GM21423 (cell line): ENCODE data around the gene TRIM74.
"Not testable (repeated sequence)": the region's sequence is repeated elsewhere in the genome, so short reads cannot be mapped to it uniquely, and the experiment has no call there.

Experiments
- ATAC-seq: cut with Tn5 transposase; IDR thresholded peaks from one replicate; pipeline ENCODE4 v1.9.1; 2021; ENCODE audit warnings: mild to moderate bottlenecking, moderate library complexity; ENCODE audit not compliant: unreplicated experiment

TRIM74 gene

DNA sequence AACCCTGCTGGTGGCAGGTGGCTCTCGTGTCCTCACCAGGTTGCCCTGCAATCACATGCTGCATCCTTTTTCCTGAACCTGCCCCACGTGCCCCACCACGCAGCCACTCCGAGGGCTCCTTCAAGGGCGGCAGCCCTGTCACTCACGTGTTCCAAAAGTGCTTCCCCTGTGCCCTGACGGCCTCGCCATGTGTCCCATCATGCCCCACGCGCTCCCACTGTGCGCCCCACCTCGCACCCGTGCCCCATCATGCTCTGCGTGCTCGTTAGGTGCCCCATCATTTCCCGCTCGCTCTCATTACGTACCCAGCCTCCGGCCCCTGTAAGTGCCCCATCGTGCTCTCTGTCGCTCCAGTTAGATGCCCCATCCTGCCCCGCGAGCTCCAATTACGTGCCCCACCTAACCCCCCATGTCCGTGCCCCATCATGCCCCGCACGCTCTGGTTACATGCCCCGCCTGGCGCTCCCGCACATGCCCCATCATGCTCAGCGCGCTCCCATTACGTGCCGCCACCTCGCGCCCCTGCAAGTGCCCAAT lies at the start of gene TRIM74:
Gene TRIM74 (minus strand): TSS at position 487 of the 537 bp plus-strand sequence. CDS start 3,309 bp downstream, outside the sequence.
- not testable (repeated sequence) for ATAC-seq

DNA sequence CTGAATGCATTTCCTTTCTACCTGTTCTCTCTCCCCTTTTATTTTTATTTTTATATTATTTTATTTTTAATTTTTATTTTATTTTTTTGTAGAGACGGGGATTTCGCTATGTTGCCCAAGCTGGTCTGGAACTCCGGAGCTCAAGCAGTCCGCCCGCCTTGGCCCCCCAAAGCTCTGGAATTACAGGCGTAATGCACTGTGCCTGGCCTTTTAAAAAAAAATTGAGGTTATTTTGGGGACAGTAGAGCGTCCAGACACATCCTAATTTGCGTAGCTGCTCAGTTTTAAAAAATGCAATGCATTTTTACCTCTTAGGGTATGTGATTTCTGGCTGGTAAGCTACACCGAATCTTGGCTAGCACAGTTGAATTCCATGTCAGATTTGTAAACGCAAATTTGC lies 37.2 kb upstream of the TRIM74 start:
- ATAC-seq: not testable (repeated sequence)

GRCh38 chr7:73005693-73006447 lies 36.6 kb upstream of the TRIM74 start:
- ATAC-seq: peak; percentile 88

DNA sequence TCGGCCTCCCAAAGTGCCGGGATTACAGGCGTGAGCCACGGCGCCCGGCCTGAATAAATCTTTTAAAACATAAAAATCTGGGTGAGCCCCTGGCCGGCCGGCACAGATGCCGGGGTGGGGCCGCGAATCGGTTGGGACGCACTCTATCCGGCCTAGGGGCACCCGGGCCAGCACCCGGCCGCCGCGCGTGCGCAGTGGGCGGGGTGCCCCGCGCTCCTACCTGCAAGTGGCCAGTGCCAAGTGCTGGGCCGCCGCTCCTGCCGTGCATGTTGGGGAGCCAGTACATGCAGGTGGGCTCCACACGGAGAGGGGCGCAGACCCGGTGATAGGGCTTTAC lies 36.1 kb upstream of the TRIM74 start:
- peak; percentile 80 for ATAC-seq

- ATAC-seq: not testable (repeated sequence)
These were observed 28.7 kb upstream of the TRIM74 start for GRCh38 chr7:72997887-72998468.

- ATAC-seq: not testable (repeated sequence)
These were observed 28.2 kb upstream of the TRIM74 start for GRCh38 chr7:72997447-72997846.

GRCh38 chr7:72995484-72995883 lies 26.2 kb upstream of the TRIM74 start:
- not testable (repeated sequence) for ATAC-seq

DNA sequence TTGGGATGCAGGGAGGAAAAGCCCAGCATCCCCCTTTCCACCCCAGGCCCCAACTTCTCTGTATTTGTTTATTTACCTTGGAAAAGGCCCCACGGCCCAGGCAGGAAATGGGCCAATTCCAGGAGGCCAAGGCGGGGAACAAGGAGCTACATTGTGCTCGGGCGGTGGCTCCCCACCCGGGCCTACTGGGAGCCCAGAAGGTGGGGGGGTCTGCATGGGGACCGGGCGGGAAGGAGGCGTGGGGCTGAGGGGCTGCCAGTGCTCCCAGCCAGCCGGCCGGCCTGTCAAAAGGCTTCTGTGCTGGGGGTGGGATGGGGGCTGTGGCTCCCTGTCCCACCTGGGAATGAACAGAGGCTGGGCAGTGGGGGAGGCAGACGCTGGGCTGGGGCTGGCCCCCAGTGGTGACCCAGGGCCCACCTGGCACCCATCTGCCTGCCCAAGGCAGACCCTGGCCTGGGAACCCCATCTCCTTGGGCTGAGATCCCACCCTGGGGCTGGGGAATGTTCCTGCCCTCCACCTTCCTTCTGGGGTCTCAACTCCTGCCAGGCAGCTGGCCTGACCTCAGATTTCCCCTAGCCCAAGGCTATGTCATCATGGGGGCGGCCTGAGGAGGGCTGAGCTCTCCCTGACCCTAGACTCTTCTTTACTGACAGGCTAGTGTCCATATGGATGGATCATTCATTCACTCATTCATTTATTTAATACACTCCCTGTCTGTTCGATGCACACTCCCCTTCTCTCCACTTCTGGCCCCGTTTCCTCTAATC lies 21.1 kb upstream of the TRIM74 start:
- ATAC-seq: not testable (repeated sequence)

- not testable (repeated sequence) for ATAC-seq
These were observed 12.8 kb upstream of the TRIM74 start for GRCh38 chr7:72982084-72982483.

- not testable (repeated sequence) for ATAC-seq
These were observed 11.1 kb upstream of the TRIM74 start for GRCh38 chr7:72980382-72980781.

GRCh38 chr7:72976434-72976833 lies 7.2 kb upstream of the TRIM74 start:
- not testable (repeated sequence) for ATAC-seq

DNA sequence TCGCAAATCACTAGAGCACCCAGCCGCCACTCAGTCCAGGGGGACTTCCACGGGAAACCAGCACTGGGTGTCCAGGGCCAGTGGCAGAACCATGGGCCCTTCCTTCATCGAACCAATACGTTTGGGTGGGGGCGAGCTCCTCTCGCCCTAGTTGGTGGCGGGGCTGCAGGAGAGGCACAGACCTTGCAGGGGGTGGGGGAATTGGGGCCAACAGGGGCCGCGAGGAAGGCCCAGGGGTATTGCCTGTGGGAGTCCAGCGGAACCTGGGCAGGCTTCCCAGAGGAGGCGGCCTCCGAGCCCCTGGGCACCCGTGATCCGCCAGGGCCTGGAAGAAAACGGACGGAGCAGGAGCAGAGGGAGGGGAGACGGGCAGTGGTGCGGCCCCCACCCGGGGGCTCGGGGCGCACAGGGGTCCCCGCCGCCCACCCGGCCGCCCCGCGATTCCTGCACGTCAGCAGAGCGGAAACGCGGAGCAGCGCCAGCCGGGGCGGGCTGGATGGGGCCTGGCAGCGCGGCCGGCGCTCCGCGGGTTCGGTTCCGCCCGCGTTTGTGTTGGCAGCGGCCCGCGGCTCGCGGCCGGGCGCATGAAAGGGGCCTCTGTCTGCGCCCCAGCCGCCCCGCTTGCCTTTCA lies 6.5 kb upstream of the TRIM74 start:
- not testable (repeated sequence) for ATAC-seq

DNA sequence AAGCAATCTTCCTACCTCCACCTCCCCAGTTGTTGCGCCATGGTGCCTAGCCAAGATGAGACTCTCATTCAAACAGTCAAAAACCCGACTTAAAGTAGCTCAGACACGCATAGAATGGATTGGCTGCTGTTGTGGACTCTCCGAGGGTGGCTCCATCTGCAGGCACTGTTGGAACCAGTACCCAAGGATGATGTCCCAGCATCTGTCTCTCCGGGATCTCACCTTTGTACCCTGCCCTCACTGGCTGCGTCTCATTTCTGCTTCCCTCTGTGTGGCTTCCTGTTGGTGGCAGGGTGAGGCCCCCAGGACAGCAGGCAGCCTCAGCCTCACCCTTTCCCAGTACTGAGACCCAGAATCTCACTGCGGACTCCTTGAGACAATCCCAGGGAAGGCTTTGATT lies 5.5 kb upstream of the TRIM74 start:
- ATAC-seq: not testable (repeated sequence)

DNA sequence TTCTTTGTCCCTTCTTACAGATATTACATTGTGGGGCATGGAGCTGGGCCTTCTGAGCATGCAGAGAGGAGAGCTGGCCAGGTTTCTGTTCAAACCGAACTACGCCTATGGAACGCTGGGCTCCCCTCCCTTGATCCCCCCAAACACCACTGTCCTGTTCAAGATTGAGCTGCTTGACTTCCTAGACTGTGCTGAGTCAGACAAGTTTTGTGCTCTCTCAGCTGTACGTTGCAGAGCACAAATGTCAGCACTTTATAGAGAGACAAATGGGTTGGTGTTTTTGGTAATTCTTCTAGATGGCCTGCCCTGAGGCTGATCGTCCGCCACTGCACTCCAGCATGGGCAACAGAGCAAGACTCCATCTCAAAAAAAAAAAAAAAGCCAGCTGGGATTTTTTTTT lies 2.2 kb upstream of the TRIM74 start:
- not testable (repeated sequence) for ATAC-seq

DNA sequence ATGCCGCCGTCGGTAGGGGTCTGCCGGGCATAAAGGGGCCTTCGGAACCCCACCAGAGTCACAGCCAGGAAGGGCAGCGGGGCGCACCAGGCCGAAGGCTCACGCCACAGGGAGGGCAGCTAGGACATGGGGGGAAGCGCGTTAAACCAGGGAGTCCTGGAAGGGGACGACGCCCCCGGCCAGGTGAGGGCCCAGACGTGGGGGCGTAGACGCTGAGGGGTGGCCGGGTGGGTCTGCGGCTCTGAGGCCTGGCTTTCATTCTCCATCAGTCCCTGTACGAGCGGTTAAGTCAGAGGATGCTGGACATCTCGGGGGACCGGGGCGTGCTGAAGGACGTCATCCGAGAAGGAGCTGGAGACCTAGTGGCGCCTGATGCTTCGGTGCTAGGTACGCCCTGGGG lies 422 bp upstream of the TRIM74 start:
- ATAC-seq: not testable (repeated sequence)

DNA sequence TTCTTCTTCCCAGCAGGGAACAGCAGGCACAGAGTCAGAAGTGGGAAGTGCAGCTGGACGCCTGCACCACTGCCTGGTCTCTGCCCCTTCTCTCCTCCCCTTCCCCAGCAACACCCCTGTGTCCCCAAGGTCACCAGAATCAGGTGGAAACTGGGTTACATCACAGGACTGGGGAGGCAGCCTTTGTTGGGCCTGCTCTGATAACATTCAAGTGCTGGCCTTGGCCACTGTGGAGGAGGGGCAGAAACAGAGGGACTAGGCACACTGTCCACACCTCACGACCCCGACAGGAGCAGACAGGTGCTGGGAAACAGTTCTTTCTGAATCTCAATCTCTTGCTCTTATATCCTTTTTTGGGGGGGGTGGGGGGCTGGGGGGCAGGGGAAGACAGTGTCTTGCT lies 2.4 kb downstream of the TRIM74 start:
- not testable (repeated sequence) for ATAC-seq

DNA sequence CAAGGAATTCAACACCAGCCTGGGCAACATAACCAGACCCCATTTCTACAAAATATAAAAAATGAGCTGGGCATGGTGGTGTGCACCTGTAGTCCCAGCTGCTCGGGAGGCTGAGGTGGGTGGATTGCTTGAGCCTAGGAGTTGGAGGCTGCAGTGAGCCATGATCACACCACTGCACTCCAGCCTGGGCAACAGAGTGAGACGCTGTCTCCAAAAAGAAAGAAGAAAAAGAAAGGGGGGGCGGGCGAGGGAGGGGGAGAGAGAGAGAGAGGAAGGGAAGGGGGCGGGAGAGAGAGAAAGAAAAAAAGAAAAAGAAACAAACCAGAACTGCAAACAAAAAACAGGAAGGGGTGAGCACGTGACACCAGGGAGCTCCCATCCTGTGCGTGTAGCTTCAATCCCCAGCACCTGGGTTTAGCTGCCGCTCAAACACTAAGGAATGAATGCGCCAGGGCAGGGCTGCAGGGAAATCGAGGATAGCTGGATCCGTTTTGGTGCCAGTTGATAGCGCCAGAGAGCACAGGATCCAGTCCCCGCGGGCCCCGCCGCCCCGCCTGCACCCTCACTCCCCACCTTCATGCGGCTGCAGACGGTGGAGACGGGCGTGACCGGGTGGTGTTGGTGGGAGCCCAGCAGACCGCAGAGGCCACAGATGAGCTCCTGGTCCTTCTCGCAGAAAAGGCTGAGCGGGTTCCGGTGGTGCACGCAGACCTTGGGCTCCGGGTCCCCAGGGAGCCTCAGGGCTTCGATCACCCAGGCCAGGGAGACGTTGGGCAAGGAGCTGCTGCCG lies 3.9 kb downstream of the TRIM74 start:
- not testable (repeated sequence) for ATAC-seq

- ATAC-seq: not testable (repeated sequence)
These were observed 6.2 kb downstream of the TRIM74 start for GRCh38 chr7:72963056-72963455.

- not testable (repeated sequence) for ATAC-seq
These were observed 8.0 kb downstream of the TRIM74 start for GRCh38 chr7:72961346-72961650.

DNA sequence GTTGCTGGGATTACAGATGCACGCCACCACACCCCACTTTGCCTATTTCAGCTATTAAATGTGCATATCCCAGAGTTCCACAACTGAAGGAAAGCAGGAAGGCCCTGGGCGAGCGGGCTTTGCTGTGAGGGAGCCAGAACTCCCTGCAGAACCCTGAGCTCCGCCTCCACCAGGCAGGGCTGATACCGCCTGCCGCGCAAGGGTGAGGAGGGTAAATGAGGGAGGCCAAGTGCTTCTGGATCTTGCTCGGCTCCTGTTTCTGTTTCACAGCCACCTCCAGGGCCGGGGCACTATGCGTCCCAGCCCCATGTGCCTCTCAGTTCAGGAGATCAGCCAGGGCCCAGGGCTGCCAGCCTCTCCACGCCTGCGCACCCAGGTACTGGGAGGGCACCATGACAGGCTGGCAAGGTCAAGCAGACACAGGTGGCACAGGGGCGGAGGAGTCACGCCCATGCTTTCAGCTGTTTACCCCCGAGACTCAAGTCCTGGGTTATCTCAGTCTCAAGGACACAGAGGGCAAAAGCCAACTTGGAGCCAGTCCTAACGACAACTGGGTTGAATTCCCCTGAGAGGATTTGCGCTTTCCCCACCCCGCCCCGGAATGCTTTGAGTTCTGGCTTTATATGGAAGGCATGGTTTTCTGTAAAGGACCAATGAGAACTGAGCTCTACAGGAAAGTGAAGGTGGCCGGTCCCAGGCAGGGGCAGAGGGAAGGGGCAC lies 8.5 kb downstream of the TRIM74 start:
- ATAC-seq: not testable (repeated sequence)
